ENCODE data around the gene ECI2.
A peak's percentile ranks its signal among the peaks of the same experiment; 100 is the strongest.

The ECI2 gene

GRCh38 chr6:4162370-4162769, 27.0 kb upstream of the ECI2 start:
- Mint-ChIP-seq H3K4me1 (no peaks in the 10 kb centered on the region), H3K4me3 (no peak overlapping the region), H3K36me3 (no peaks in the 10 kb centered on the region), H3K9me3 (no peaks in the 10 kb centered on the region), H3K27ac (no peak overlapping the region)
- ATAC-seq: no peak
- no peak for DNase-seq (ENCODE audit: low spot score in 2 of 2)

DNA sequence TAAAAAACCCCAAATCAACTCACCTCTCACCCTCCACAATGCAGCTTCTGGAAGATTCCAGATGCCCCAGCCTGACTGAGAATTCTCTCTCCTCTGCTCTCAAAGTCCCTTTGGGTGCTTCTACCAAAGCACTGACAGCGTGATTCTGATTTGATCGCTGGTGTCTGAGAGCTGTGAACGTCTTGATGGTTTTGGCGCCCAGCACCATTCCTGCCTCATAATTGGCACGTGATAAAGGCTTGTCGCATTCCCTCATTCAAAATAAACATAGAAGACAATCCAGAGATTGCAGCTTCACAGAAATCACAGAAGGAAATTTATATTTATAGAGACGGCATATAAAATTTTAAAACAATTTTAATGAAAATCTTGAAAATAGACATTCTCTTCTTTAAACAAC, 24.1 kb upstream of the ECI2 start:
- H3K36me3 Mint-ChIP-seq: no peaks in the 10 kb centered on the region
- no peak overlapping the region for H3K4me3 Mint-ChIP-seq
- ATAC-seq (no peak), DNase-seq (ENCODE audit: low spot score in 2 of 2) (no peak)
- no peak overlapping the region for H3K27ac Mint-ChIP-seq
- H3K4me1 Mint-ChIP-seq: no peaks in the 10 kb centered on the region
- H3K9me3 Mint-ChIP-seq: no peaks in the 10 kb centered on the region

DNA sequence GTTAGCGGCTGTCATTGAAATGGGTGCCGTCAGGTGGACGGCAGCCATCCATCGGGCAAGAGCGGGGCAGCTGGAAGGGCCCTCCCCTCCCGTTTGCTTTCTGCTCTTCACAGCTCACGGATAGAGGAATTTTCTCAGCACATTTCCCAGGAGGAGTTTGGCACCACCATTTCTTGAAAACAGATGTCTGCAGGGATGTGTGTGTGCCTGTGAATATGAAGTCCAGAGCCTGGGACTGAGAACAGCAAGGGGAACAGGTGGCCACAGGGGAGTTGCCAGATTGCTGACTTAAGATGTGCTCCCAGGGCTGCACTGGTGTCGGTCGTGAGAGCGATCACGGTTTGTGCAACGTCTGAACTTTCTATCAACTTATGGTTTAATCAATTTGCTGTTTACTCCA, 22.1 kb upstream of the ECI2 start:
- no peak for ATAC-seq
- H3K27ac Mint-ChIP-seq: no peak overlapping the region
- no peaks in the 10 kb centered on the region for H3K9me3 Mint-ChIP-seq
- peak in 1 of 2 donors; percentile 15 for DNase-seq (ENCODE audit: low spot score in 2 of 2)
- no peak overlapping the region for H3K4me3 Mint-ChIP-seq
- no peaks in the 10 kb centered on the region for H3K4me1 Mint-ChIP-seq
- H3K36me3 Mint-ChIP-seq: no peaks in the 10 kb centered on the region

GRCh38 chr6:4155848-4156466, 20.6 kb upstream of the ECI2 start:
- Mint-ChIP-seq H3K9me3 (no peaks in the 10 kb centered on the region), H3K4me3 (no peak overlapping the region), H3K4me1 (no peaks in the 10 kb centered on the region), H3K27ac (no peak overlapping the region), H3K36me3 (no peaks in the 10 kb centered on the region)
- DNase-seq (ENCODE audit: low spot score in 2 of 2): peak; percentile 73 to 84
- peak; percentile 95 for ATAC-seq

DNA sequence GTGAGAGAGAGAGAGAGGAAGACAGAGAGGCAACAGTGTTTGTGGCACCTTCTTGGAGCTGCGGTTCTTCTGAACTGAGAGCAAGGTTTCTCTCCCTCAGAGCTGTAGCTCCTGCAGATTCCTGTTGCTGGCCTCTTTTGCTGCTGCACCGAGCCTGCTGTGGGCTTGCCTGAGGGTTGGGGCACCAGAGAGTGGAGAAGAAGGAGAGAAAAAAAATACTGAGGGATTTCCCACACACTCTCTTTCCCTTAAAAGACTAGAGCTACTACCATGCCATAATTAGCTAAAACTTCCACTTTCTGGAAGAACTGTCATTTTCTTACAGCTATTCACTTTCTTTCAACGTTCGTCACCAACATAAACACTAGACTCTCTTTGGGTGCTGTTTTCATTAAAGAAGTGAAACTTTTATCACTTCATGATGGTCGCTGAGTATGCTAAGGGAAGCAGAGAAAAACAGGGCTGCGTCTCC, 18.2 kb upstream of the ECI2 start:
- ATAC-seq (no peak), DNase-seq (ENCODE audit: low spot score in 2 of 2) (no peak)
- Mint-ChIP-seq H3K4me3 (no peak overlapping the region), H3K4me1 (no peaks in the 10 kb centered on the region), H3K36me3 (no peaks in the 10 kb centered on the region), H3K27ac (no peak overlapping the region), H3K9me3 (no peaks in the 10 kb centered on the region)

DNA sequence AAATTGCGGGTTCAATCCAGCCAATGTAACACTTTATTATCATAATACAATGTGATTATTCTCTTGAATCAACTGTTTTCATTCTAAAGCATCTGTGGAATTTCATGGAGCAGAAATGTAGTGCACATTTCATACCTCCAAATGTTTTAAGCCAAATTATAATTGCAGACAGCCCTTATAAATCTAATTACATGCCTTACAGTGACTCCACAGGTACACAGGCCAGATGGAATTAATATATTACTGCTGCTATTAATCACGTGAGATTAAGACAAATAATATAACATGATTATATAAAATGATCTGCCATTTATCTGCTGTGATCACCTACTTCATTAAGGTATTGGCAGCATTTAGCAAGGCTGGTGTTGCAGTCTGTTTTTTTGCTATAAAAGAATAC, 9.7 kb upstream of the ECI2 start:
- ATAC-seq: no peak
- Mint-ChIP-seq H3K36me3 (no peaks in the 10 kb centered on the region), H3K27ac (no peak overlapping the region), H3K4me3 (no peak overlapping the region), H3K9me3 (no peaks in the 10 kb centered on the region), H3K4me1 (no peaks in the 10 kb centered on the region)
- no peak for DNase-seq (ENCODE audit: low spot score in 2 of 2)

- ATAC-seq: no peak
- no peak overlapping the region for H3K27ac Mint-ChIP-seq
- H3K9me3 Mint-ChIP-seq: no peaks in the 10 kb centered on the region
- H3K4me3 Mint-ChIP-seq: no peak overlapping the region
- DNase-seq (ENCODE audit: low spot score in 2 of 2): no peak
- peaks cover 2% of the 10 kb centered on the region for H3K36me3 Mint-ChIP-seq
- H3K4me1 Mint-ChIP-seq: peaks cover 32% of the 10 kb centered on the region
These were observed 3.9 kb upstream of the ECI2 start for GRCh38 chr6:4139272-4139671.

- Mint-ChIP-seq H3K27ac (no peak overlapping the region), H3K4me3 (no peak overlapping the region), H3K36me3 (peaks cover 13% of the 10 kb centered on the region), H3K9me3 (no peaks in the 10 kb centered on the region), H3K4me1 (peaks cover 43% of the 10 kb centered on the region)
- ATAC-seq (no peak), DNase-seq (ENCODE audit: low spot score in 2 of 2) (no peak)
These were observed 2.8 kb upstream of the ECI2 start for GRCh38 chr6:4138186-4138585.

GRCh38 chr6:4136354-4136831, 1.0 kb upstream of the ECI2 start:
- DNase-seq (ENCODE audit: low spot score in 2 of 2) (no peak), ATAC-seq (no peak)
- Mint-ChIP-seq H3K27ac (peak overlapping the region; percentile 87), H3K4me1 (peaks cover 51% of the 10 kb centered on the region), H3K36me3 (peaks cover 31% of the 10 kb centered on the region), H3K9me3 (no peaks in the 10 kb centered on the region), H3K4me3 (peak overlapping the region; percentile 83)

- peaks cover 37% of the 10 kb centered on the region for H3K36me3 Mint-ChIP-seq
- DNase-seq (ENCODE audit: low spot score in 2 of 2): peak; percentile 83 to 94
- peak; percentile 91 for ATAC-seq
- H3K27ac Mint-ChIP-seq: peak overlapping the region; percentile 87
- peaks cover 51% of the 10 kb centered on the region for H3K4me1 Mint-ChIP-seq
- peak overlapping the region; percentile 83 for H3K4me3 Mint-ChIP-seq
- no peaks in the 10 kb centered on the region for H3K9me3 Mint-ChIP-seq
These were observed 434 bp upstream of the ECI2 start for GRCh38 chr6:4135665-4136353.

DNA sequence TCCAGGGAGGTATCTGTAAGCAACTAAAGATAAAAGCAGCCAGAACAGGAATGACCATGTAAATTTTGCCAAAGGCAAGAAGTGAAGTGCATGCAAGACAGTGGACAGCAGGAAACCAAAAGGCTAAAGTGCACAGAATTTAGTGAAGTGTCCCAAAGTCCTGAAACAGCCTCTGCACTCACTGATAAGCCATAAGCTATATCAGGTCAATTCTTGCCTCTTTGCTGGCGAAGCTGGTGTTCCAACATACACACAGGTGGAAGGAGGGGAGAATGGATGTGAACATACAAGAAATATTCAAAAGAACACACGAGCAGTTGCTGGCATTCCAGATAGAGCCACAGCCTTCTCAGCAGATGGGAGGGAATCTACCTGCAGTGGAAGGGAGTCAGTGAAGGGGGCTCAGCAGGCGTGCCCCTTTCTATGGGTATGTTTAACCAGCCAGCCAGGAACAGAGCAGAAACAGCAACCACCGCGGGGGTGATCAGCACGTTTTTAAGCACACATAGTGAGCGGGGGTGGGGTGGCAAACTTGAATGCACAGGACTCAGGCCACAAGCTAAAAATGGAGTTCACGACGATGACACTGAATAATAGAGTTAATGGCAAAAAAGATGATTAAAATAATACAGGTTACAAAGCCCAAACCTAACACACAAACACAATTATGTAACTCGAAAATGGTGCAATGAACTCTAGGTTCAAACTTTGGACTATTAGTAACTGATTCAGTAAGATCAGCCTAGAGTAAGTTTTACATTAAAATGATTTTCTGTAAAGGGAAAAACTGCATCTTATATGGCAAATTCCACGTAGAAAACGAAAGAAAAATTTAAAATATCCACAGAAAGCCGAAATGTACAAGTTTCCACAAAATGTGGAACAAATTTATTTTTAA, 1.2 kb downstream of the ECI2 start:
- peak overlapping the region; percentile 78 for H3K27ac Mint-ChIP-seq
- no peaks in the 10 kb centered on the region for H3K9me3 Mint-ChIP-seq
- peaks cover 53% of the 10 kb centered on the region for H3K36me3 Mint-ChIP-seq
- peak overlapping the region; percentile 83 for H3K4me3 Mint-ChIP-seq
- peaks cover 47% of the 10 kb centered on the region for H3K4me1 Mint-ChIP-seq
- ATAC-seq: no peak
- DNase-seq (ENCODE audit: low spot score in 2 of 2): no peak

DNA sequence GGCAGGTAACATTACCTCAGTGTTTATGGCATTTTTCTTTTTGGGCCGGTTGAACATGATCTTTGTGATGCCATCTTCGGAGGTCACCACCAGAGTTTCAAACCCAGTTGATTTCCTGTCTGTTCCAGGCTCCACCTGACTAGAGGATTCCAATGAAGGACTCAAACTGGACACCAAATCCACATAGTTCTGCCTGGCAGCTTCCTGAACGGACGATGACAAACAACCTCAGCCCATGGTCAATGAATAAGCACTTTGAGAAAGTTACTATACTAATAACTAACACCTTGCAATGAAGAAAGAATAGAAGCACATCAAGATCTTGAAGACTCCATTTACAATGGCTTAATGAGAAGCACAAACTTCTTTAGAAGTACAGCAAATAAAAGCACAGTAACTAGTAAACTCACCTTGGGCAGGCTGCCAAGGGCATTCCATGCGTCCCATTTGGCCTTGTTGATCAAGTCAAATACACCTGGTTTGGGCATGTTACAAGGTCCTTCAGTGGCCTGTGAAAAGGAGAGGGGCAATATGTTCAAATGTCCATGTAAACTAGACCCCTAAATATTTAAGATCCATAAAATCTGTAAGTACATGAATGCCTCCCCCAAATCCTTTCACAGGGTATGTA, 4.9 kb downstream of the ECI2 start:
- Mint-ChIP-seq H3K4me1 (peaks cover 30% of the 10 kb centered on the region), H3K27ac (no peak overlapping the region), H3K36me3 (peaks cover 90% of the 10 kb centered on the region), H3K9me3 (no peaks in the 10 kb centered on the region), H3K4me3 (no peak overlapping the region)
- ATAC-seq (no peak), DNase-seq (ENCODE audit: low spot score in 2 of 2) (no peak)

- H3K36me3 Mint-ChIP-seq: peaks cover 100% of the 10 kb centered on the region
- H3K4me1 Mint-ChIP-seq: peaks cover 30% of the 10 kb centered on the region
- ATAC-seq: no peak
- no peak overlapping the region for H3K4me3 Mint-ChIP-seq
- no peak for DNase-seq (ENCODE audit: low spot score in 2 of 2)
- H3K27ac Mint-ChIP-seq: peak overlapping the region; percentile 43
- no peaks in the 10 kb centered on the region for H3K9me3 Mint-ChIP-seq
These were observed 5.9 kb downstream of the ECI2 start for GRCh38 chr6:4129446-4129845.

- ATAC-seq (no peak), DNase-seq (ENCODE audit: low spot score in 2 of 2) (no peak)
- Mint-ChIP-seq H3K4me3 (no peak overlapping the region), H3K27ac (peak overlapping the region; percentile 43), H3K4me1 (peaks cover 23% of the 10 kb centered on the region), H3K36me3 (peaks cover 100% of the 10 kb centered on the region), H3K9me3 (no peaks in the 10 kb centered on the region)
These were observed 6.6 kb downstream of the ECI2 start for GRCh38 chr6:4128748-4129147.

DNA sequence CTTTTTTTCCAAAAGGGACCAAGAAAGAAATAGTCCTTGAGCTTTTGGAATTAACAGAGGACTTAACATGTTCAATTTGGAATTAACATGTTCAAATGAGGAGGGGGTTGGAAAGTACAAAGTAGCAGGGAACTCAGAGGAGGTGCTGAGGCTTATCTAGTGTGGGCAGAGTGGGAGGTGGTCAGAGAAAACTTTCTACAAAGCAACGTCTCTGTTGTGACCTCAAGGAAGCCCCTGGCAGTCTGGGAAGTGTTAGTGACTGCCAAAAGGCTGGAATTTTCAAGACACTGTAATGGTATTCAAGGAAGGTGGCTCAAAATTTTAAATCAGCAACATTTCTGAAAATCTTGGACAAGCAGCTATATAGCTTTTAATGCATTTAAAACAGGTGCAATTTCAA, 7.3 kb downstream of the ECI2 start:
- H3K4me1 Mint-ChIP-seq: peaks cover 16% of the 10 kb centered on the region
- H3K36me3 Mint-ChIP-seq: peaks cover 98% of the 10 kb centered on the region
- no peak overlapping the region for H3K27ac Mint-ChIP-seq
- ATAC-seq (no peak), DNase-seq (ENCODE audit: low spot score in 2 of 2) (no peak)
- H3K9me3 Mint-ChIP-seq: no peaks in the 10 kb centered on the region
- H3K4me3 Mint-ChIP-seq: no peak overlapping the region

Measured in stimulated activated effector memory CD8-positive, alpha-beta T cell treated with anti-CD3 and anti-CD28 coated beads, Interleukin-12 subunit alpha, Interleukin-12 subunit beta, amount 100 ng/mL, for 72 hours (primary cell).